Testis (tissue), 3 donors: ENCODE data around the gene TSEN2. TPM values are rescaled to one million over a fixed set of nuclear protein-coding genes. Genes with fewer than 3 reads are reported as not detected.
"Not testable (repeated sequence)": the region's sequence is repeated elsewhere in the genome, so short reads cannot be mapped to it uniquely, and the experiment has no call there.

Source experiments
- DNase-seq: peaks from one replicate; pipeline ENCODE4 v3.0.0-alpha.2; 2019
- H3K27ac ChIP-seq, 2 donors: fragments of 200-600 bp; sonication (generic); one replicate each; pipeline ENCODE4 v1.5.1; 2019
- H3K27me3 ChIP-seq: fragments of 200-600 bp; sonication (generic); one replicate; pipeline ENCODE4 v1.5.1; 2019
- H3K36me3 ChIP-seq: fragments of 200-600 bp; sonication (generic); one replicate; pipeline ENCODE4 v1.5.1; 2017; ENCODE audit warnings: low read depth; ENCODE audit errors: missing control alignments
- H3K4me1 ChIP-seq: fragments of 200-600 bp; sonication (generic); one replicate; pipeline ENCODE4 v1.5.1; 2019
- H3K4me3 ChIP-seq, 2 donors: fragments of 200-600 bp; sonication (generic); one replicate each; pipeline ENCODE4 v1.5.1; 2017 to 2019
- H3K9me3 ChIP-seq: fragments of 200-600 bp; sonication (generic); one replicate; pipeline ENCODE4 v1.5.1; 2017
- CTCF ChIP-seq, 3 experiments: fragments of 450-650 bp in 2 of 3; fragments of 200-600 bp in 1 of 3; sonication (generic) in 1 of 3; IDR thresholded peaks; one replicate each; pipeline ENCODE4 v1.5.1; 2016 to 2019; ENCODE audit warnings: antibody characterized with exemption in 3 of 3, mild to moderate bottlenecking in 2 of 3, moderate library complexity in 1 of 3
- POLR2A ChIP-seq: fragments of 450-650 bp; IDR thresholded peaks from one replicate; pipeline ENCODE4 v1.6.1; 2017; ENCODE audit warnings: antibody characterized with exemption, mild to moderate bottlenecking, moderate library complexity
- WGBS, 2 donors: methylation state at CpG; one replicate each; pipeline ENCODE4 v1.1.5; 2018; 5-methylcytosine and 5-hydroxymethylcytosine counted together
- intact Hi-C: fragments of 100-400 bp; cut with DNase I; formaldehyde crosslinking; loops from one replicate; pipeline ENCODE4 v1.15.1; 2023; ENCODE audit warnings: low total_unique reads
- polyA plus RNA-seq: library from polyadenylated mRNA; stranded (reverse); fragments of 350-450 nt; fragmentation: Illumina TruSeq; extraction: RNeasy Lipid Tissue Mini Kit (QIAGEN cat#74804); gene quantifications from one replicate; pipeline ENCODE4 v1.2.3, GENCODE V29; 2014; ENCODE audit warnings: low read depth, low replicate concordance; ENCODE audit not compliant: insufficient read depth
- total RNA-seq, 2 donors: library from RNA; depleted of rRNA; stranded (reverse); fragments of >200 nt; gene quantifications; one replicate each; pipeline ENCODE4 v1.2.3, GENCODE V29; 2016

Gene TSEN2
- total and polyA plus RNA-seq, 3 donors from 2014 or later = 17.0 to 26.8 (median 25.3) TPM

GRCh38 chr3:12452361-12453330, 31.6 kb upstream of the TSEN2 start:
- no peak overlapping the region for H3K4me3 ChIP-seq
- no peaks in the 10 kb centered on the region for H3K9me3 ChIP-seq
- DNase-seq = no peak
- no peaks in the 10 kb centered on the region for H3K36me3 ChIP-seq
- no peaks in the 10 kb centered on the region for H3K4me1 ChIP-seq
- no peaks in the 10 kb centered on the region for H3K27me3 ChIP-seq
- H3K27ac ChIP-seq = no peak overlapping the region
- no peak for TF ChIP-seq CTCF (IDR thresholded peaks at IDR 0.05)
- TF ChIP-seq POLR2A = no peak
- intact Hi-C loops = no loop called here
- WGBS, 2 donors = 84 to 93% methylated on average over 11 to 12 of the region's 12 CpGs

- no peak for DNase-seq
- Histone ChIP-seq H3K4me1 (no peaks in the 10 kb centered on the region), H3K36me3 (no peaks in the 10 kb centered on the region), H3K27me3 (no peaks in the 10 kb centered on the region), H3K9me3 (no peaks in the 10 kb centered on the region), H3K27ac (no peak overlapping the region), H3K4me3 (no peak overlapping the region)
- TF ChIP-seq POLR2A (no peak), CTCF (IDR thresholded peaks at IDR 0.05) (no peak)
- intact Hi-C loops = no loop called here
- 69 to 79% methylated on average over 6 of the region's 6 CpGs for WGBS, 2 donors
Observed at GRCh38 chr3:12454076-12454815, 30.0 kb upstream of the TSEN2 start.

- 88 to 90% methylated on average over 1 to 2 of the region's 2 CpGs for WGBS, 2 donors
- Histone ChIP-seq H3K4me3 (no peak overlapping the region), H3K27ac (no peak overlapping the region), H3K27me3 (no peaks in the 10 kb centered on the region), H3K4me1 (no peaks in the 10 kb centered on the region), H3K9me3 (no peaks in the 10 kb centered on the region), H3K36me3 (no peaks in the 10 kb centered on the region)
- intact Hi-C loops = no loop called here
- DNase-seq = no peak
- TF ChIP-seq CTCF (IDR thresholded peaks at IDR 0.05) (no peak), POLR2A (no peak)
Observed at GRCh38 chr3:12454816-12455121, 29.5 kb upstream of the TSEN2 start.

GRCh38 chr3:12455740-12456139, 28.5 kb upstream of the TSEN2 start:
- Histone ChIP-seq H3K27me3 (no peaks in the 10 kb centered on the region), H3K27ac (no peak overlapping the region), H3K36me3 (no peaks in the 10 kb centered on the region), H3K4me3 (no peak overlapping the region), H3K9me3 (no peaks in the 10 kb centered on the region), H3K4me1 (no peaks in the 10 kb centered on the region)
- DNase-seq = no peak
- WGBS, 2 donors = 91 to 93% methylated on average over 7 of the region's 7 CpGs
- no peak for TF ChIP-seq POLR2A
- intact Hi-C loops = no loop called here

GRCh38 chr3:12456441-12456840, 27.8 kb upstream of the TSEN2 start:
- intact Hi-C loops = no loop called here
- WGBS, 2 donors = 82 to 96% methylated on average over 3 of the region's 3 CpGs

GRCh38 chr3:12457380-12457779, 26.9 kb upstream of the TSEN2 start:
- 85 to 88% methylated on average over 4 of the region's 4 CpGs for WGBS, 2 donors
- H3K4me1 ChIP-seq, H3K27me3 ChIP-seq, DNase-seq, intact Hi-C loops, H3K27ac ChIP-seq, H3K9me3 ChIP-seq, H3K36me3 ChIP-seq, H3K4me3 ChIP-seq: not testable (repeated sequence)

More at GRCh38 chr3:12456441-12456840, 27.8 kb upstream of the TSEN2 start:
- Histone ChIP-seq H3K4me1 (no peaks in the 10 kb centered on the region), H3K27me3 (no peaks in the 10 kb centered on the region), H3K27ac (no peak overlapping the region), H3K9me3 (no peaks in the 10 kb centered on the region), H3K36me3 (no peaks in the 10 kb centered on the region), H3K4me3 (no peak overlapping the region)
- TF ChIP-seq POLR2A (no peak), CTCF (IDR thresholded peaks at IDR 0.05) (no peak)
- DNase-seq = no peak
